LNCaP clone FGC (cell line): ENCODE measurements around the gene FRAS1.

Source experiments
- DNase-seq: peaks from one replicate; pipeline ENCODE4 v3.0.0-alpha.2; 2011; ENCODE audit warnings: low read depth
- H3K4me3 ChIP-seq: 2 replicates; pipeline ENCODE4 v1.5.1; 2011; ENCODE audit warnings: mild to moderate bottlenecking, low read depth, low read length, control low read depth
- CTCF ChIP-seq: IDR thresholded peaks from 2 replicates; pipeline ENCODE4 v1.5.1; 2012; ENCODE audit warnings: mild to moderate bottlenecking; ENCODE audit not compliant: control insufficient read depth, insufficient read depth; ENCODE audit errors: extremely low read depth

Gene FRAS1

GRCh38 chr4:78356251-78356786 is 299.2 kb downstream of the FRAS1 start:
- H3K4me3 ChIP-seq: no peak overlapping the region
- no peak for DNase-seq
- TF ChIP-seq CTCF: no peak

GRCh38 chr4:78357122-78357521 is 300.0 kb downstream of the FRAS1 start:
- no peak for DNase-seq
- no peak for TF ChIP-seq CTCF

GRCh38 chr4:78360466-78360865 is 303.3 kb downstream of the FRAS1 start:
- no peak overlapping the region for H3K4me3 ChIP-seq
- no peak for DNase-seq
- no peak for TF ChIP-seq CTCF

More at GRCh38 chr4:78357122-78357521, 300.0 kb downstream of the FRAS1 start:
- no peak overlapping the region for H3K4me3 ChIP-seq

GRCh38 chr4:78361621-78362120 is 304.5 kb downstream of the FRAS1 start:
- H3K4me3 ChIP-seq: no peak overlapping the region
- TF ChIP-seq CTCF: no peak
- no peak for DNase-seq

- DNase-seq: no peak
- TF ChIP-seq CTCF: no peak
Observed at GRCh38 chr4:78362310-78362709, 305.2 kb downstream of the FRAS1 start.

GRCh38 chr4:78363031-78363570 is 306.0 kb downstream of the FRAS1 start:
- no peak for DNase-seq
- H3K4me3 ChIP-seq: no peak overlapping the region
- TF ChIP-seq CTCF: no peak

More at GRCh38 chr4:78362310-78362709, 305.2 kb downstream of the FRAS1 start:
- no peak overlapping the region for H3K4me3 ChIP-seq

- no peak for TF ChIP-seq CTCF
- DNase-seq: no peak
- no peak overlapping the region for H3K4me3 ChIP-seq
Observed at GRCh38 chr4:78369679-78370078, 312.6 kb downstream of the FRAS1 start.
